Measurements from ENCODE around the gene MAST3.

Gene MAST3

GRCh38 chr19:18114483-18114882 lies 16.9 kb downstream of the MAST3 start:
- H3K4me1 ChIP-seq (ENCODE audit: control insufficient read depth, insufficient read depth, low read length): peaks cover 17% of the 10 kb centered on the region
- no peak overlapping the region for H3K27ac ChIP-seq (ENCODE audit: low read depth, low read length)
- H3K4me3 ChIP-seq (ENCODE audit: low read depth, low read length): no peak overlapping the region
- no peaks in the 10 kb centered on the region for H3K9me3 ChIP-seq (ENCODE audit: control insufficient read depth, insufficient read depth, low read depth, low read length)
- no peak overlapping the region for H3K9ac ChIP-seq (ENCODE audit: low read length)
- peaks cover 18% of the 10 kb centered on the region for H3K27me3 ChIP-seq (ENCODE audit: control insufficient read depth, insufficient read depth, low read length)
- no peaks in the 10 kb centered on the region for H3K36me3 ChIP-seq (ENCODE audit: control insufficient read depth, insufficient read depth, low read length)

GRCh38 chr19:18117364-18117691 lies 19.8 kb downstream of the MAST3 start:
- Histone ChIP-seq H3K36me3 (ENCODE audit: control insufficient read depth, insufficient read depth, low read length) (no peaks in the 10 kb centered on the region), H3K4me1 (ENCODE audit: control insufficient read depth, insufficient read depth, low read length) (peaks cover 20% of the 10 kb centered on the region), H3K9ac (ENCODE audit: low read length) (no peak overlapping the region), H3K27me3 (ENCODE audit: control insufficient read depth, insufficient read depth, low read length) (no peaks in the 10 kb centered on the region; the same call in 1 of the 2 replicates), H3K27ac (ENCODE audit: low read depth, low read length) (no peak overlapping the region; the same call in 1 of the 2 replicates), H3K9me3 (ENCODE audit: control insufficient read depth, insufficient read depth, low read depth, low read length) (no peaks in the 10 kb centered on the region), H3K4me3 (ENCODE audit: low read depth, low read length) (peak overlapping the region; percentile 44)

- Histone ChIP-seq H3K27me3 (ENCODE audit: control insufficient read depth, insufficient read depth, low read length) (no peaks in the 10 kb centered on the region; the same call in 1 of the 2 replicates), H3K36me3 (ENCODE audit: control insufficient read depth, insufficient read depth, low read length) (peaks cover under 1% of the 10 kb centered on the region), H3K4me3 (ENCODE audit: low read depth, low read length) (peak overlapping the region; percentile 72), H3K9ac (ENCODE audit: low read length) (peak overlapping the region; percentile 74), H3K4me1 (ENCODE audit: control insufficient read depth, insufficient read depth, low read length) (peaks cover 20% of the 10 kb centered on the region), H3K27ac (ENCODE audit: low read depth, low read length) (peak overlapping the region; percentile 56), H3K9me3 (ENCODE audit: control insufficient read depth, insufficient read depth, low read depth, low read length) (no peaks in the 10 kb centered on the region)
Observed at GRCh38 chr19:18117692-18118378, 20.3 kb downstream of the MAST3 start.

- H3K9me3 ChIP-seq (ENCODE audit: control insufficient read depth, insufficient read depth, low read depth, low read length): no peaks in the 10 kb centered on the region
- peak overlapping the region; percentile 74 for H3K9ac ChIP-seq (ENCODE audit: low read length)
- H3K27me3 ChIP-seq (ENCODE audit: control insufficient read depth, insufficient read depth, low read length): no peaks in the 10 kb centered on the region; the same call in 1 of the 2 replicates
- peak overlapping the region; percentile 72 for H3K4me3 ChIP-seq (ENCODE audit: low read depth, low read length)
- H3K27ac ChIP-seq (ENCODE audit: low read depth, low read length): peak overlapping the region; percentile 56; the same call in 1 of the 2 replicates
- H3K4me1 ChIP-seq (ENCODE audit: control insufficient read depth, insufficient read depth, low read length): peaks cover 20% of the 10 kb centered on the region
- H3K36me3 ChIP-seq (ENCODE audit: control insufficient read depth, insufficient read depth, low read length): peaks cover 8% of the 10 kb centered on the region
Observed at GRCh38 chr19:18118420-18119012, 20.9 kb downstream of the MAST3 start.

GRCh38 chr19:18119013-18119716 lies 21.6 kb downstream of the MAST3 start:
- Histone ChIP-seq H3K9ac (ENCODE audit: low read length) (no peak overlapping the region), H3K27me3 (ENCODE audit: control insufficient read depth, insufficient read depth, low read length) (no peaks in the 10 kb centered on the region; the same call in 1 of the 2 replicates), H3K4me3 (ENCODE audit: low read depth, low read length) (0 out of 2 replicates have a peak overlapping the region, but pooled peaks have one; percentile 72), H3K9me3 (ENCODE audit: control insufficient read depth, insufficient read depth, low read depth, low read length) (no peaks in the 10 kb centered on the region), H3K36me3 (ENCODE audit: control insufficient read depth, insufficient read depth, low read length) (peaks cover 14% of the 10 kb centered on the region), H3K4me1 (ENCODE audit: control insufficient read depth, insufficient read depth, low read length) (peaks cover 20% of the 10 kb centered on the region), H3K27ac (ENCODE audit: low read depth, low read length) (no peak overlapping the region)

- H3K4me1 ChIP-seq (ENCODE audit: control insufficient read depth, insufficient read depth, low read length): peaks cover 20% of the 10 kb centered on the region
- H3K27ac ChIP-seq (ENCODE audit: low read depth, low read length): no peak overlapping the region
- no peak overlapping the region for H3K9ac ChIP-seq (ENCODE audit: low read length)
- H3K4me3 ChIP-seq (ENCODE audit: low read depth, low read length): no peak overlapping the region
- H3K36me3 ChIP-seq (ENCODE audit: control insufficient read depth, insufficient read depth, low read length): peaks cover 19% of the 10 kb centered on the region
- no peaks in the 10 kb centered on the region; the same call in 1 of the 2 replicates for H3K27me3 ChIP-seq (ENCODE audit: control insufficient read depth, insufficient read depth, low read length)
- H3K9me3 ChIP-seq (ENCODE audit: control insufficient read depth, insufficient read depth, low read depth, low read length): no peaks in the 10 kb centered on the region
Observed at GRCh38 chr19:18119717-18120105, 22.1 kb downstream of the MAST3 start.

- no peak overlapping the region for H3K27ac ChIP-seq (ENCODE audit: low read depth, low read length)
- no peaks in the 10 kb centered on the region; the same call in 1 of the 2 replicates for H3K27me3 ChIP-seq (ENCODE audit: control insufficient read depth, insufficient read depth, low read length)
- no peaks in the 10 kb centered on the region for H3K9me3 ChIP-seq (ENCODE audit: control insufficient read depth, insufficient read depth, low read depth, low read length)
- H3K36me3 ChIP-seq (ENCODE audit: control insufficient read depth, insufficient read depth, low read length): peaks cover 21% of the 10 kb centered on the region
- H3K4me1 ChIP-seq (ENCODE audit: control insufficient read depth, insufficient read depth, low read length): peaks cover 20% of the 10 kb centered on the region
- H3K9ac ChIP-seq (ENCODE audit: low read length): no peak overlapping the region
- H3K4me3 ChIP-seq (ENCODE audit: low read depth, low read length): no peak overlapping the region
Observed at GRCh38 chr19:18120127-18120526, 22.5 kb downstream of the MAST3 start.

GRCh38 chr19:18121166-18121565 lies 23.6 kb downstream of the MAST3 start:
- no peak overlapping the region for H3K4me3 ChIP-seq (ENCODE audit: low read depth, low read length)
- H3K9me3 ChIP-seq (ENCODE audit: control insufficient read depth, insufficient read depth, low read depth, low read length): no peaks in the 10 kb centered on the region
- H3K9ac ChIP-seq (ENCODE audit: low read length): no peak overlapping the region
- H3K4me1 ChIP-seq (ENCODE audit: control insufficient read depth, insufficient read depth, low read length): peaks cover 20% of the 10 kb centered on the region
- no peaks in the 10 kb centered on the region; the same call in 1 of the 2 replicates for H3K27me3 ChIP-seq (ENCODE audit: control insufficient read depth, insufficient read depth, low read length)
- no peak overlapping the region for H3K27ac ChIP-seq (ENCODE audit: low read depth, low read length)
- peaks cover 26% of the 10 kb centered on the region for H3K36me3 ChIP-seq (ENCODE audit: control insufficient read depth, insufficient read depth, low read length)

GRCh38 chr19:18122424-18122823 lies 24.8 kb downstream of the MAST3 start:
- H3K9me3 ChIP-seq (ENCODE audit: control insufficient read depth, insufficient read depth, low read depth, low read length): no peaks in the 10 kb centered on the region
- H3K27me3 ChIP-seq (ENCODE audit: control insufficient read depth, insufficient read depth, low read length): no peaks in the 10 kb centered on the region; the same call in 1 of the 2 replicates
- H3K4me3 ChIP-seq (ENCODE audit: low read depth, low read length): no peak overlapping the region
- H3K9ac ChIP-seq (ENCODE audit: low read length): no peak overlapping the region
- H3K27ac ChIP-seq (ENCODE audit: low read depth, low read length): no peak overlapping the region
- H3K36me3 ChIP-seq (ENCODE audit: control insufficient read depth, insufficient read depth, low read length): peaks cover 28% of the 10 kb centered on the region
- H3K4me1 ChIP-seq (ENCODE audit: control insufficient read depth, insufficient read depth, low read length): peaks cover 16% of the 10 kb centered on the region

- H3K9me3 ChIP-seq (ENCODE audit: control insufficient read depth, insufficient read depth, low read depth, low read length): no peaks in the 10 kb centered on the region
- peaks cover 33% of the 10 kb centered on the region for H3K36me3 ChIP-seq (ENCODE audit: control insufficient read depth, insufficient read depth, low read length)
- H3K9ac ChIP-seq (ENCODE audit: low read length): no peak overlapping the region
- no peak overlapping the region for H3K27ac ChIP-seq (ENCODE audit: low read depth, low read length)
- no peak overlapping the region for H3K4me3 ChIP-seq (ENCODE audit: low read depth, low read length)
- no peaks in the 10 kb centered on the region; the same call in 1 of the 2 replicates for H3K27me3 ChIP-seq (ENCODE audit: control insufficient read depth, insufficient read depth, low read length)
- H3K4me1 ChIP-seq (ENCODE audit: control insufficient read depth, insufficient read depth, low read length): peaks cover 15% of the 10 kb centered on the region
Observed at GRCh38 chr19:18122860-18123795, 25.6 kb downstream of the MAST3 start.

Measured in HUES6 (cell line).